ENCODE measurements around the gene MED13L. TPM values are rescaled to one million over a fixed set of nuclear protein-coding genes. Genes with fewer than 3 reads are reported as not detected.

The MED13L gene
- total RNA-seq, 1 donor: 180 TPM

GRCh38 chr12:116080415-116080814 lies 197.1 kb downstream of the MED13L start:
- H3K4me3 ChIP-seq (ENCODE audit: low read depth, low read length): no peak overlapping the region
- no peak for DNase-seq (ENCODE audit: low read depth)
- TF ChIP-seq CTCF (IDR thresholded peaks at IDR 0.05; ENCODE audit: insufficient read depth, low read length): no peak

- DNase-seq (ENCODE audit: low read depth): no peak
- TF ChIP-seq CTCF (IDR thresholded peaks at IDR 0.05; ENCODE audit: insufficient read depth, low read length): no peak
- no peak overlapping the region for H3K4me3 ChIP-seq (ENCODE audit: low read depth, low read length)
These were observed 199.1 kb downstream of the MED13L start for GRCh38 chr12:116078396-116078795.

GRCh38 chr12:116077431-116077830 lies 200.1 kb downstream of the MED13L start:
- no peak for TF ChIP-seq CTCF (IDR thresholded peaks at IDR 0.05; ENCODE audit: insufficient read depth, low read length)

GRCh38 chr12:116076399-116076798 lies 201.1 kb downstream of the MED13L start:
- no peak for TF ChIP-seq CTCF (IDR thresholded peaks at IDR 0.05; ENCODE audit: insufficient read depth, low read length)
- no peak for DNase-seq (ENCODE audit: low read depth)
- H3K4me3 ChIP-seq (ENCODE audit: low read depth, low read length): no peak overlapping the region

More at GRCh38 chr12:116077431-116077830, 200.1 kb downstream of the MED13L start:
- no peak overlapping the region for H3K4me3 ChIP-seq (ENCODE audit: low read depth, low read length)
- no peak for DNase-seq (ENCODE audit: low read depth)

GRCh38 chr12:116074686-116075085 lies 202.8 kb downstream of the MED13L start:
- no peak overlapping the region for H3K4me3 ChIP-seq (ENCODE audit: low read depth, low read length)
- TF ChIP-seq CTCF (IDR thresholded peaks at IDR 0.05; ENCODE audit: insufficient read depth, low read length): no peak
- DNase-seq (ENCODE audit: low read depth): no peak

- H3K4me3 ChIP-seq (ENCODE audit: low read depth, low read length): no peak overlapping the region
- DNase-seq (ENCODE audit: low read depth): no peak
- no peak for TF ChIP-seq CTCF (IDR thresholded peaks at IDR 0.05; ENCODE audit: insufficient read depth, low read length)
These were observed 205.8 kb downstream of the MED13L start for GRCh38 chr12:116071555-116072230.

- TF ChIP-seq CTCF (IDR thresholded peaks at IDR 0.05; ENCODE audit: insufficient read depth, low read length): no peak
- no peak overlapping the region for H3K4me3 ChIP-seq (ENCODE audit: low read depth, low read length)
- DNase-seq (ENCODE audit: low read depth): no peak
These were observed 207.0 kb downstream of the MED13L start for GRCh38 chr12:116070444-116070843.

All from fibroblast of the aortic adventitia (primary cell).